Brain microvascular endothelial cell (primary cell): ENCODE measurements around the gene ILK.

ENCODE experiments used
- DNase-seq: peaks from one replicate; pipeline ENCODE4 v3.0.0-alpha.2; 2020
- H3K27ac ChIP-seq: fragments of 250-450 bp; sonication (Bioruptor Pico); 2 replicates; pipeline ENCODE4 v1.5.1; 2020; ENCODE audit warnings: mild to moderate bottlenecking, moderate library complexity
- H3K27me3 ChIP-seq: fragments of 250-450 bp; sonication (Bioruptor Pico); replicated peaks from 2 replicates; pipeline ENCODE4 v1.5.1; 2020; ENCODE audit warnings: mild to moderate bottlenecking
- H3K36me3 ChIP-seq: fragments of 250-450 bp; sonication (Bioruptor Pico); replicated peaks from 2 replicates; pipeline ENCODE4 v1.5.1; 2020; ENCODE audit warnings: mild to moderate bottlenecking
- H3K4me3 ChIP-seq: 2 replicates; pipeline ENCODE4 v1.5.1; 2011; ENCODE audit warnings: low read depth, mild to moderate bottlenecking, control low read depth, low read length, moderate library complexity
- in situ Hi-C: cut with HindIII; loops from 2 replicates; pipeline ENCODE4 v1.10.0; 2017; ENCODE audit warnings: low sequenced_read_pairs, low pct_ligation_motif_present
- TF ChIP-seq, protein P1 (sequence below): IDR thresholded peaks from 2 replicates; pipeline ENCODE4 v1.5.1; 2011; ENCODE audit warnings: low read depth, mild to moderate bottlenecking, moderate library complexity, low read length, control low read depth, inconsistent platforms; ENCODE audit errors: missing control alignments

The ILK gene

GRCh38 chr11:6579681-6580080 lies 23.9 kb upstream of the ILK start:
- in situ Hi-C loops, result no loop called here
- no peak for DNase-seq

DNA sequence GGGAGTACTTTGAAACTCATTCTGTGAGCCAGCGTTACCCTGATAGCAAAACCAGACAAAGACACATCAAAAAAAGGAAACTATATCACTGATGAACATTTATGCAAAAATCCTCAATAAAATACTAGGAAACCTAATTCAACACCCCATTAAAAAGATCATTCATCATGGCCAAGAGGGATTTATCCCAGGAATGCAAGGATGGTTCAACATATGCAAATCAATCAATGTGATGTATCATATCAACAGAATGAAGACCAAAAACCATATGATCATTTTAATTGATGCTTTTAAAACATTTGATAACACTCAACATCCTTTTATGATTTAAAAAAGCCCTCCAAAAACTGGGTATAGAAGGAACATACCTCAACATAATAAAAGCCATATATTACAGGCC lies 20.0 kb upstream of the ILK start:
- DNase-seq, result no peak
- Histone ChIP-seq H3K27me3 (no peaks in the 10 kb centered on the region), H3K4me3 (no peak overlapping the region), H3K36me3 (no peaks in the 10 kb centered on the region), H3K27ac (no peak overlapping the region)
- in situ Hi-C loops, result no loop called here
- TF ChIP-seq, protein P1, sequence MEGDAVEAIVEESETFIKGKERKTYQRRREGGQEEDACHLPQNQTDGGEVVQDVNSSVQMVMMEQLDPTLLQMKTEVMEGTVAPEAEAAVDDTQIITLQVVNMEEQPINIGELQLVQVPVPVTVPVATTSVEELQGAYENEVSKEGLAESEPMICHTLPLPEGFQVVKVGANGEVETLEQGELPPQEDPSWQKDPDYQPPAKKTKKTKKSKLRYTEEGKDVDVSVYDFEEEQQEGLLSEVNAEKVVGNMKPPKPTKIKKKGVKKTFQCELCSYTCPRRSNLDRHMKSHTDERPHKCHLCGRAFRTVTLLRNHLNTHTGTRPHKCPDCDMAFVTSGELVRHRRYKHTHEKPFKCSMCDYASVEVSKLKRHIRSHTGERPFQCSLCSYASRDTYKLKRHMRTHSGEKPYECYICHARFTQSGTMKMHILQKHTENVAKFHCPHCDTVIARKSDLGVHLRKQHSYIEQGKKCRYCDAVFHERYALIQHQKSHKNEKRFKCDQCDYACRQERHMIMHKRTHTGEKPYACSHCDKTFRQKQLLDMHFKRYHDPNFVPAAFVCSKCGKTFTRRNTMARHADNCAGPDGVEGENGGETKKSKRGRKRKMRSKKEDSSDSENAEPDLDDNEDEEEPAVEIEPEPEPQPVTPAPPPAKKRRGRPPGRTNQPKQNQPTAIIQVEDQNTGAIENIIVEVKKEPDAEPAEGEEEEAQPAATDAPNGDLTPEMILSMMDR, result no peak

More at GRCh38 chr11:6579681-6580080, 23.9 kb upstream of the ILK start:
- Histone ChIP-seq H3K27me3 (no peaks in the 10 kb centered on the region), H3K4me3 (no peak overlapping the region), H3K27ac (no peak overlapping the region), H3K36me3 (no peaks in the 10 kb centered on the region)
- TF ChIP-seq, protein P1, result no peak

GRCh38 chr11:6584528-6584927 lies 19.0 kb upstream of the ILK start:
- in situ Hi-C loops, result no loop called here
- H3K4me3 ChIP-seq, result no peak overlapping the region
- no peaks in the 10 kb centered on the region for H3K36me3 ChIP-seq
- DNase-seq, result no peak
- H3K27ac ChIP-seq, result no peak overlapping the region
- TF ChIP-seq, protein P1, result no peak
- no peaks in the 10 kb centered on the region for H3K27me3 ChIP-seq

- Histone ChIP-seq H3K36me3 (no peaks in the 10 kb centered on the region), H3K4me3 (no peak overlapping the region), H3K27ac (no peak overlapping the region), H3K27me3 (no peaks in the 10 kb centered on the region)
- in situ Hi-C loops, result no loop called here
- TF ChIP-seq, protein P1, result no peak
- DNase-seq, result no peak
Observed at GRCh38 chr11:6586434-6587359, 16.9 kb upstream of the ILK start.

GRCh38 chr11:6587360-6587953 lies 16.1 kb upstream of the ILK start:
- H3K27ac ChIP-seq, result no peak overlapping the region
- DNase-seq, result no peak
- in situ Hi-C loops, result no loop called here
- TF ChIP-seq, protein P1, result no peak
- H3K4me3 ChIP-seq, result no peak overlapping the region
- H3K36me3 ChIP-seq, result peaks cover 3% of the 10 kb centered on the region
- H3K27me3 ChIP-seq, result no peaks in the 10 kb centered on the region
